ENCODE data around the gene NOS1.

- no peak for TF ChIP-seq POLR2AphosphoS5 (IDR thresholded peaks at IDR 0.05; ENCODE audit: low read depth, low read length)
- TF ChIP-seq POLR2A (IDR thresholded peaks at IDR 0.05; ENCODE audit: low read depth, low read length), result no peak
- no peak for TF ChIP-seq TAF1 (IDR thresholded peaks at IDR 0.05; ENCODE audit: low read depth, low read length)
Measured at GRCh38 chr12:117361347-117361751, at the start of gene NOS1.
